HepG2 (cell line): Measurements from ENCODE around the gene CDC27. TPM values are rescaled to one million over a fixed set of nuclear protein-coding genes. Genes with fewer than 3 reads are reported as not detected.

Experiments
- ATAC-seq: fragments of 200-7000 bp; cut with Tn5 transposase; 3 replicates; pipeline ENCODE4 v1.9.1; 2020; ENCODE audit warnings: mild to moderate bottlenecking, moderate library complexity
- BruUV-seq: library from RNA; stranded (reverse); fragments of 400-500 nt; replicated peaks from 2 replicates; lab custom pipeline; 2021; lab: Mats Ljungman, UMichigan
- CTCF ChIA-PET: fragments of 300-600 bp; formaldehyde crosslinking; extraction: SDS; loops from one replicate; lab custom pipeline; 2021; ENCODE audit warnings: low total read pairs, inconsistent platforms, low intra/inter-chr PET ratio; lab: Yijun Ruan, JAX
- POLR2A ChIA-PET: fragments of 350-600 bp; sonication (Branson Sonifier 250); formaldehyde crosslinking; loops from one replicate; lab custom pipeline; 2020; ENCODE audit warnings: antibody characterized with exemption, inconsistent platforms; lab: Yijun Ruan, JAX
- DNase-seq: peaks from one replicate; pipeline ENCODE4 v3.0.0-alpha.2; 2015; ENCODE audit warnings: low spot score
- FAIRE-seq: peaks from 3 replicates; lab custom pipeline; 2011; peaks lifted over from hg19 to GRCh38; lab: Jason Lieb, UNC
- H2AFZ ChIP-seq: one replicate; pipeline ENCODE4 v1.6.1; 2011; ENCODE audit warnings: low read length, inconsistent platforms
- H3K27ac ChIP-seq: fragments of 300-600 bp; 3 replicates; pipeline ENCODE4 v1.8.0; 2011; ENCODE audit warnings: mixed run types, mild to moderate bottlenecking, mixed read lengths, low read length, inconsistent platforms; ENCODE audit not compliant: insufficient read depth; ENCODE audit errors: extremely low read length
- H3K27me3 ChIP-seq, 2 experiments: fragments of 200-600 bp in 1 of 2; 2 replicates in 1 of 2; 3 replicates in 1 of 2; pipeline versions ENCODE4 v1.6.0 to v1.8.0; 2011; ENCODE audit warnings: low read length in 2 of 2, mild to moderate bottlenecking in 2 of 2, moderate library complexity in 2 of 2, inconsistent platforms in 1 of 2; ENCODE audit not compliant: insufficient read depth in 2 of 2, control insufficient read depth in 1 of 2
- H3K36me3 ChIP-seq, 2 experiments: fragments of 200-600 bp in 1 of 2; replicated peaks in 1 of 2; 2 replicates in 1 of 2; 3 replicates in 1 of 2; pipeline versions ENCODE4 v1.5.1 to v1.8.0; 2011; ENCODE audit warnings: low read length in 2 of 2, inconsistent platforms in 1 of 2; ENCODE audit not compliant: insufficient read depth in 2 of 2, control insufficient read depth in 1 of 2
- H3K4me1 ChIP-seq: 2 replicates; pipeline ENCODE4 v1.5.1; 2012; ENCODE audit warnings: low read length, inconsistent platforms; ENCODE audit not compliant: insufficient read depth
- H3K4me2 ChIP-seq: 2 replicates; pipeline ENCODE4 v1.6.0; 2011; ENCODE audit warnings: low read depth, low read length, inconsistent platforms
- H3K4me3 ChIP-seq, 3 experiments: fragments of 200-600 bp in 1 of 3; sonication (generic), shearing (Covaris generic) in 1 of 3; replicated peaks in 1 of 3; 2 replicates each; pipeline ENCODE4 v1.5.1; 2011 to 2016; ENCODE audit warnings: low read length in 3 of 3, inconsistent platforms in 2 of 3, low read depth in 2 of 3, mild to moderate bottlenecking in 2 of 3, control low read depth in 1 of 3, mixed read lengths in 1 of 3; ENCODE audit not compliant: insufficient read depth in 1 of 3
- H3K79me2 ChIP-seq: one replicate; pipeline ENCODE4 v1.6.1; 2011; ENCODE audit warnings: low read length, inconsistent platforms; ENCODE audit not compliant: insufficient read depth
- H3K9ac ChIP-seq: 2 replicates; pipeline ENCODE4 v1.6.0; 2011; ENCODE audit warnings: mild to moderate bottlenecking, low read depth, low read length, inconsistent platforms; ENCODE audit not compliant: insufficient read depth
- H3K9me3 ChIP-seq: 2 replicates; pipeline ENCODE4 v1.5.1; 2012; ENCODE audit warnings: mild to moderate bottlenecking, low read length
- H4K20me1 ChIP-seq: 2 replicates; pipeline ENCODE4 v1.6.0; 2011; ENCODE audit warnings: inconsistent platforms, mild to moderate bottlenecking, low read length, moderate library complexity; ENCODE audit not compliant: insufficient read depth
- ATF7-NPFF ChIP-seq: sonication (generic); formaldehyde crosslinking; IDR thresholded peaks from 2 replicates; pipeline ENCODE4 v1.8.1; 2023; ENCODE audit warnings: mild to moderate bottlenecking, low read depth, missing genetic modification reagents, moderate library complexity
- DNMT3B ChIP-seq: conservative IDR thresholded peaks from 2 replicates; pipeline ENCODE4 v1.6.1; 2016; ENCODE audit warnings: missing biosample characterization, control low read depth
- ELF1 ChIP-seq: sonication (generic); formaldehyde crosslinking; IDR thresholded peaks from 2 replicates; pipeline ENCODE4 v1.4.0; 2020; ENCODE audit warnings: missing genetic modification reagents
- FOSL2 ChIP-seq: sonication (generic); formaldehyde crosslinking; IDR thresholded peaks from 2 replicates; pipeline ENCODE4 v1.4.0; 2020; ENCODE audit warnings: missing genetic modification reagents
- HHEX ChIP-seq: IDR thresholded peaks from 2 replicates; pipeline ENCODE4 v1.6.1; 2016; ENCODE audit warnings: control low read depth
- KDM5A ChIP-seq: fragments of 200-600 bp; sonication (generic); IDR thresholded peaks from 2 replicates; pipeline ENCODE4 v1.7.0; 2018; ENCODE audit warnings: antibody characterized with exemption, mild to moderate bottlenecking, low read length, borderline replicate concordance
- PAWR ChIP-seq: sonication (generic); formaldehyde crosslinking; IDR thresholded peaks from 2 replicates; pipeline ENCODE4 v1.4.0; 2020; ENCODE audit warnings: missing genetic modification reagents, mild to moderate bottlenecking, borderline replicate concordance
- PAX8 ChIP-seq: sonication (generic); formaldehyde crosslinking; IDR thresholded peaks from 2 replicates; pipeline ENCODE4 v1.8.0; 2022; ENCODE audit warnings: mild to moderate bottlenecking, missing genetic modification reagents, borderline replicate concordance
- PHF8 ChIP-seq: sonication (generic); formaldehyde crosslinking; IDR thresholded peaks from 2 replicates; pipeline ENCODE4 v1.5.0; 2020; ENCODE audit warnings: missing genetic modification reagents
- SKIL ChIP-seq: sonication (generic); formaldehyde crosslinking; IDR thresholded peaks from 2 replicates; pipeline ENCODE4 v1.8.0; 2022; ENCODE audit warnings: missing genetic modification reagents, mild to moderate bottlenecking, moderate library complexity, borderline replicate concordance
- ZNF138 ChIP-seq: sonication (generic); formaldehyde crosslinking; IDR thresholded peaks from 2 replicates; pipeline ENCODE4 v1.5.0; 2020; ENCODE audit warnings: mild to moderate bottlenecking, low read depth, missing genetic modification reagents
- ZNF253 ChIP-seq: sonication (generic); formaldehyde crosslinking; IDR thresholded peaks from 2 replicates; pipeline ENCODE4 v1.8.0; 2022; ENCODE audit warnings: mild to moderate bottlenecking, missing genetic modification reagents, borderline replicate concordance
- ZNF329 ChIP-seq: sonication (generic); formaldehyde crosslinking; IDR thresholded peaks from 2 replicates; pipeline ENCODE4 v1.9.0; 2021; ENCODE audit warnings: low read depth, mild to moderate bottlenecking, missing genetic modification reagents
- ZNF672 ChIP-seq: sonication (generic); formaldehyde crosslinking; IDR thresholded peaks from 2 replicates; pipeline ENCODE4 v1.8.1; 2022; ENCODE audit warnings: missing genetic modification reagents
- WGBS: methylation state at CpG from one replicate; pipeline ENCODE4 v1.1.6; 2017; ENCODE audit warnings: low lambda C conversion rate; 5-methylcytosine and 5-hydroxymethylcytosine counted together
- in situ Hi-C: cut with HindIII; loops from 2 replicates; pipeline ENCODE4 v1.10.0; 2017; ENCODE audit warnings: low pct_unique_long_range_greater_than_20kb; ENCODE audit not compliant: extremely low pct_ligation_motif_present
- intact Hi-C: fragments of 100-400 bp; cut with micrococcal nuclease; formaldehyde crosslinking; loops from one replicate; pipeline ENCODE4 v1.10.0; 2022; ENCODE audit not compliant: unreplicated experiment
- polyA plus RNA-seq, 8 experiments: library from polyadenylated mRNA; depleted of rRNA in 3 of 8; stranded (reverse) in 7 of 8; unstranded in 1 of 8; fragments of >200 nt; fragmentation: Illumina TruSeq in 4 of 8; extraction: Trizol in 4 of 8; gene quantifications; 2 replicates each; pipeline versions ENCODE4 v1.2.1 to v1.2.3, GENCODE V29; 2011 to 2016; ENCODE audit warnings: low read depth in 4 of 8, missing spikeins in 1 of 8, mixed read lengths in 1 of 8; ENCODE audit not compliant: insufficient read depth in 1 of 8
- total RNA-seq, 5 experiments: library from RNA; depleted of rRNA; stranded (reverse); fragments of >200 nt; fragmentation: Illumina TruSeq; extraction: Trizol; gene quantifications; 2 replicates each; pipeline ENCODE4 v1.2.3, GENCODE V29; 2016; ENCODE audit warnings: low read depth in 1 of 5
- TF ChIP-seq, protein P1 (sequence below): sonication (generic); formaldehyde crosslinking; IDR thresholded peaks from 2 replicates; pipeline ENCODE4 v1.5.1; 2020; ENCODE audit warnings: missing genetic modification reagents, mild to moderate bottlenecking, borderline replicate concordance
- TF ChIP-seq, protein P2 (sequence below): sonication (generic); formaldehyde crosslinking; conservative IDR thresholded peaks from 2 replicates; pipeline ENCODE4 v1.8.0; 2022; ENCODE audit warnings: low read depth, missing genetic modification reagents

Gene CDC27
- total and polyA plus RNA-seq, 2 of the 13 experiments (the other 11 are each of a cell fraction or from before 2014, with no cell fraction given) = 80.7 to 102 TPM

- no peak for TF ChIP-seq PAWR
Observed at GRCh38 chr17:47179141-47179540, 10.0 kb downstream of the CDC27 start (continued).

GRCh38 chr17:47177261-47177660 lies 11.8 kb downstream of the CDC27 start:
- intact Hi-C loops = no loop called here
- ATAC-seq (no peak), FAIRE-seq (no peak)
- TF ChIP-seq, protein P1, sequence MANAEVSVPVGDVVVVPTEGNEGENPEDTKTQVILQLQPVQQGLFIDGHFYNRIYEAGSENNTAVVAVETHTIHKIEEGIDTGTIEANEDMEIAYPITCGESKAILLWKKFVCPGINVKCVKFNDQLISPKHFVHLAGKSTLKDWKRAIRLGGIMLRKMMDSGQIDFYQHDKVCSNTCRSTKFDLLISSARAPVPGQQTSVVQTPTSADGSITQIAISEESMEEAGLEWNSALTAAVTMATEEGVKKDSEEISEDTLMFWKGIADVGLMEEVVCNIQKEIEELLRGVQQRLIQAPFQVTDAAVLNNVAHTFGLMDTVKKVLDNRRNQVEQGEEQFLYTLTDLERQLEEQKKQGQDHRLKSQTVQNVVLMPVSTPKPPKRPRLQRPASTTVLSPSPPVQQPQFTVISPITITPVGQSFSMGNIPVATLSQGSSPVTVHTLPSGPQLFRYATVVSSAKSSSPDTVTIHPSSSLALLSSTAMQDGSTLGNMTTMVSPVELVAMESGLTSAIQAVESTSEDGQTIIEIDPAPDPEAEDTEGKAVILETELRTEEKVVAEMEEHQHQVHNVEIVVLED (CRISPR knock-in tag) = no peak
- TF ChIP-seq PAX8 (CRISPR knock-in tag) = no peak
- TF ChIP-seq PHF8 (CRISPR knock-in tag) = no peak
- TF ChIP-seq FOSL2 (CRISPR knock-in tag) = no peak
- TF ChIP-seq, protein P2, sequence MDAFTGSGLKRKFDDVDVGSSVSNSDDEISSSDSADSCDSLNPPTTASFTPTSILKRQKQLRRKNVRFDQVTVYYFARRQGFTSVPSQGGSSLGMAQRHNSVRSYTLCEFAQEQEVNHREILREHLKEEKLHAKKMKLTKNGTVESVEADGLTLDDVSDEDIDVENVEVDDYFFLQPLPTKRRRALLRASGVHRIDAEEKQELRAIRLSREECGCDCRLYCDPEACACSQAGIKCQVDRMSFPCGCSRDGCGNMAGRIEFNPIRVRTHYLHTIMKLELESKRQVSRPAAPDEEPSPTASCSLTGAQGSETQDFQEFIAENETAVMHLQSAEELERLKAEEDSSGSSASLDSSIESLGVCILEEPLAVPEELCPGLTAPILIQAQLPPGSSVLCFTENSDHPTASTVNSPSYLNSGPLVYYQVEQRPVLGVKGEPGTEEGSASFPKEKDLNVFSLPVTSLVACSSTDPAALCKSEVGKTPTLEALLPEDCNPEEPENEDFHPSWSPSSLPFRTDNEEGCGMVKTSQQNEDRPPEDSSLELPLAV = no peak
- TF ChIP-seq ZNF138 (CRISPR knock-in tag) = no peak
- TF ChIP-seq ZNF329 (CRISPR knock-in tag) = no peak
- TF ChIP-seq HHEX = no peak
- TF ChIP-seq SKIL (CRISPR knock-in tag) = no peak
- TF ChIP-seq ELF1 (CRISPR knock-in tag) = no peak
- no peak for TF ChIP-seq DNMT3B (CRISPR knock-in tag)
- TF ChIP-seq ZNF253 (CRISPR knock-in tag) = no peak
- no peak for TF ChIP-seq ZNF672 (CRISPR knock-in tag)
- TF ChIP-seq ATF7-NPFF (CRISPR knock-in tag) = no peak
- TF ChIP-seq KDM5A = no peak
- TF ChIP-seq, all 625 proteins: peak for 0
- ChIA-PET POLR2A (no interaction called here), CTCF (no interaction called here)
- DNase-seq = no peak
- no peaks in the 10 kb centered on the region for H3K27me3 ChIP-seq
- H3K79me2 ChIP-seq = peaks cover 81% of the 10 kb centered on the region
- whole genome bisulfite sequencing = 97% methylated on average over 7 of the region's 7 CpGs
- no TSS peak for BruUV-seq
- no peak overlapping the region for H3K9ac ChIP-seq
- H3K4me1 ChIP-seq = peaks cover 29% of the 10 kb centered on the region
- H3K9me3 ChIP-seq = no peaks in the 10 kb centered on the region
- H3K36me3 ChIP-seq = peaks cover 6 to 73% of the 10 kb centered on the region in 2 experiments
- no peak overlapping the region for H3K27ac ChIP-seq
- peaks cover 28% of the 10 kb centered on the region for H4K20me1 ChIP-seq
- in situ Hi-C loops = no loop called here
- H2AFZ ChIP-seq = no peak overlapping the region
- H3K4me3 ChIP-seq = no peak overlapping the region
- H3K4me2 ChIP-seq = no peak overlapping the region
